ENCODE results near the gene HMCN1.
A peak's percentile ranks its signal among the peaks of the same experiment; 100 is the strongest.

HMCN1 gene

GRCh38 chr1:186009039-186009737, 275.0 kb downstream of the HMCN1 start:
- no peak for TF ChIP-seq ZNF8 (CRISPR knock-in tag; IDR thresholded peaks at IDR 0.05)
- no peak for TF ChIP-seq GLIS3 (CRISPR knock-in tag; IDR thresholded peaks at IDR 0.05)
- no peak for TF ChIP-seq ZNF70 (CRISPR knock-in tag; IDR thresholded peaks at IDR 0.05)
- TF ChIP-seq CSRNP3 (CRISPR knock-in tag; IDR thresholded peaks at IDR 0.05): no peak
- no peak for TF ChIP-seq TSHZ2 (CRISPR knock-in tag; IDR thresholded peaks at IDR 0.05)
- no peak for TF ChIP-seq RARB (CRISPR knock-in tag; IDR thresholded peaks at IDR 0.05)
- no peak for TF ChIP-seq CREB5 (CRISPR knock-in tag; IDR thresholded peaks at IDR 0.05; ENCODE audit: low read depth)
- TF ChIP-seq PPARA (CRISPR knock-in tag; IDR thresholded peaks at IDR 0.05; ENCODE audit: borderline replicate concordance): no peak
- TF ChIP-seq ISL1 (CRISPR knock-in tag; IDR thresholded peaks at IDR 0.05): no peak
- no peak for TF ChIP-seq ESRRG (CRISPR knock-in tag; IDR thresholded peaks at IDR 0.05)
- TF ChIP-seq SNAI2 (CRISPR knock-in tag; IDR thresholded peaks at IDR 0.05): no peak
- no peak for TF ChIP-seq BACH2 (CRISPR knock-in tag; IDR thresholded peaks at IDR 0.05; ENCODE audit: borderline replicate concordance)
- TF ChIP-seq ZC3H10 (CRISPR knock-in tag; IDR thresholded peaks at IDR 0.05): no peak
- TF ChIP-seq ZNF565 (CRISPR knock-in tag; conservative IDR thresholded peaks at IDR 0.05; ENCODE audit: low read depth): no peak
- TF ChIP-seq OSR1 (CRISPR knock-in tag; IDR thresholded peaks at IDR 0.05): no peak
- no peak for TF ChIP-seq POU6F1 (CRISPR knock-in tag; IDR thresholded peaks at IDR 0.05; ENCODE audit: borderline replicate concordance, low read depth)
- no peak for TF ChIP-seq ZFP3 (CRISPR knock-in tag; IDR thresholded peaks at IDR 0.05)
- no peak for ATAC-seq

- peak; percentile 73 for ATAC-seq
- no peak for TF ChIP-seq CREB5 (CRISPR knock-in tag; IDR thresholded peaks at IDR 0.05; ENCODE audit: low read depth)
- no peak; the same call in 1 of the 2 replicates for TF ChIP-seq TOX (CRISPR knock-in tag; IDR thresholded peaks at IDR 0.05; ENCODE audit: borderline replicate concordance)
- no peak for TF ChIP-seq ZNF565 (CRISPR knock-in tag; conservative IDR thresholded peaks at IDR 0.05; ENCODE audit: low read depth)
- no peak for TF ChIP-seq ARNTL (CRISPR knock-in tag; IDR thresholded peaks at IDR 0.05; ENCODE audit: borderline replicate concordance, low read depth)
- TF ChIP-seq ZNF8 (CRISPR knock-in tag; IDR thresholded peaks at IDR 0.05): no peak
- TF ChIP-seq RARB (CRISPR knock-in tag; IDR thresholded peaks at IDR 0.05): no peak
- TF ChIP-seq ZFP30 (CRISPR knock-in tag; IDR thresholded peaks at IDR 0.05): no peak
- no peak for TF ChIP-seq CSDC2 (CRISPR knock-in tag; IDR thresholded peaks at IDR 0.05)
- no peak for TF ChIP-seq OSR1 (CRISPR knock-in tag; IDR thresholded peaks at IDR 0.05)
- no peak for TF ChIP-seq ZNF70 (CRISPR knock-in tag; IDR thresholded peaks at IDR 0.05)
- TF ChIP-seq ZFP3 (CRISPR knock-in tag; IDR thresholded peaks at IDR 0.05): no peak
- TF ChIP-seq GLIS3 (CRISPR knock-in tag; IDR thresholded peaks at IDR 0.05): no peak
- TF ChIP-seq PATZ1 (CRISPR knock-in tag; IDR thresholded peaks at IDR 0.05; ENCODE audit: borderline replicate concordance): no peak
These were observed 280.3 kb downstream of the HMCN1 start for GRCh38 chr1:186014370-186015037.
